Mesenchymal stem cell (in vitro differentiated cells and primary cell): ENCODE measurements around the gene OBP2A.

Experiments used
- DNase-seq: peaks from one replicate; pipeline ENCODE4 v3.0.0-alpha.2; 2013
- H2AFZ ChIP-seq: one replicate; pipeline ENCODE4 v1.6.1; 2013; ENCODE audit warnings: low read depth, mild to moderate bottlenecking, control low read depth, inconsistent platforms, low read length, moderate library complexity
- H2AK5ac ChIP-seq: 2 replicates; pipeline ENCODE4 v1.6.1; 2013; ENCODE audit warnings: low read length, moderate library complexity, mild to moderate bottlenecking, inconsistent platforms; ENCODE audit not compliant: severe bottlenecking
- H2BK120ac ChIP-seq: one replicate; pipeline ENCODE4 v1.6.1; 2013; ENCODE audit warnings: low read depth, mild to moderate bottlenecking, inconsistent platforms, low read length, moderate library complexity
- H2BK12ac ChIP-seq, 2 experiments: one replicate each; pipeline ENCODE4 v1.6.1; 2013; ENCODE audit warnings: inconsistent platforms in 2 of 2, low read length in 2 of 2, mild to moderate bottlenecking in 2 of 2, moderate library complexity in 2 of 2, control low read depth in 1 of 2
- H2BK15ac ChIP-seq: one replicate; pipeline ENCODE4 v1.6.1; 2013; ENCODE audit warnings: mild to moderate bottlenecking, low read depth, inconsistent platforms; ENCODE audit not compliant: poor library complexity, severe bottlenecking
- H2BK5ac ChIP-seq: 2 replicates; pipeline ENCODE4 v1.6.1; 2013; ENCODE audit warnings: low read depth, mild to moderate bottlenecking, low read length, control low read depth, inconsistent platforms; ENCODE audit not compliant: poor library complexity, severe bottlenecking
- H3K14ac ChIP-seq, 2 experiments: one replicate each; pipeline ENCODE4 v1.6.1; 2013; ENCODE audit warnings: inconsistent platforms in 2 of 2, low read length in 2 of 2, control low read depth in 1 of 2, mild to moderate bottlenecking in 1 of 2, moderate library complexity in 1 of 2
- H3K18ac ChIP-seq, 2 experiments: one replicate each; pipeline ENCODE4 v1.6.1; 2013; ENCODE audit warnings: inconsistent platforms in 2 of 2, low read length in 2 of 2, control low read depth in 1 of 2, low read depth in 1 of 2, mild to moderate bottlenecking in 1 of 2
- H3K23ac ChIP-seq, 2 experiments: one replicate each; pipeline ENCODE4 v1.6.1; 2013; ENCODE audit warnings: inconsistent platforms in 2 of 2, low read length in 2 of 2, mild to moderate bottlenecking in 2 of 2, moderate library complexity in 2 of 2, control low read depth in 1 of 2
- H3K27ac ChIP-seq: 2 replicates; pipeline ENCODE4 v1.5.1; 2013; ENCODE audit warnings: mild to moderate bottlenecking, moderate library complexity, low read length, control low read depth, inconsistent platforms; ENCODE audit not compliant: poor library complexity, severe bottlenecking
- H3K27me3 ChIP-seq, 2 experiments: 2 replicates each; pipeline versions ENCODE4 v1.6.1 to v1.7.0; 2013; ENCODE audit warnings: low read length in 2 of 2, mild to moderate bottlenecking in 2 of 2, moderate library complexity in 2 of 2, control low read depth in 1 of 2, inconsistent platforms in 1 of 2; ENCODE audit not compliant: control insufficient read depth in 1 of 2, insufficient read depth in 1 of 2
- H3K36me3 ChIP-seq, 2 experiments: 2 replicates each; pipeline versions ENCODE4 v1.6.1 to v1.7.0; 2013; ENCODE audit warnings: low read length in 2 of 2, control low read depth in 1 of 2, inconsistent platforms in 1 of 2, low read depth in 1 of 2, mild to moderate bottlenecking in 1 of 2; ENCODE audit not compliant: insufficient read depth in 2 of 2, control insufficient read depth in 1 of 2
- H3K4ac ChIP-seq, 2 experiments: one replicate each; pipeline ENCODE4 v1.6.1; 2013; ENCODE audit warnings: inconsistent platforms in 2 of 2, low read length in 2 of 2, mild to moderate bottlenecking in 2 of 2, moderate library complexity in 2 of 2, control low read depth in 1 of 2, low read depth in 1 of 2
- H3K4me1 ChIP-seq: 2 replicates; pipeline ENCODE4 v1.6.1; 2013; ENCODE audit warnings: low read depth, low read length, control low read depth; ENCODE audit not compliant: control insufficient read depth, insufficient read depth
- H3K4me2 ChIP-seq: 2 replicates; pipeline ENCODE4 v1.6.1; 2013; ENCODE audit warnings: low read length, mild to moderate bottlenecking, inconsistent platforms; ENCODE audit not compliant: poor library complexity, severe bottlenecking
- H3K4me3 ChIP-seq, 2 experiments: 2 replicates each; pipeline versions ENCODE4 v1.5.1 to v1.7.0; 2013; ENCODE audit warnings: low read length in 2 of 2, mild to moderate bottlenecking in 2 of 2, control low read depth in 1 of 2, low read depth in 1 of 2; ENCODE audit not compliant: insufficient read depth in 1 of 2
- H3K79me1 ChIP-seq: replicated peaks from 2 replicates; pipeline ENCODE4 v1.6.1; 2013; ENCODE audit warnings: mild to moderate bottlenecking, control low read depth, low read length, inconsistent platforms; ENCODE audit not compliant: poor library complexity, severe bottlenecking
- H3K9ac ChIP-seq: 2 replicates; pipeline ENCODE4 v1.7.0; 2013; ENCODE audit warnings: mild to moderate bottlenecking, low read length, moderate library complexity
- H3K9me3 ChIP-seq: 2 replicates; pipeline ENCODE4 v1.7.0; 2013; ENCODE audit warnings: mild to moderate bottlenecking, low read length; ENCODE audit not compliant: control insufficient read depth
- H4K8ac ChIP-seq: one replicate; pipeline ENCODE4 v1.6.1; 2013; ENCODE audit warnings: inconsistent platforms, mild to moderate bottlenecking, low read length, moderate library complexity
- H4K91ac ChIP-seq: one replicate; pipeline ENCODE4 v1.6.1; 2013; ENCODE audit warnings: mild to moderate bottlenecking, low read length, inconsistent platforms
- WGBS: methylation state at CpG from one replicate; pipeline ENCODE4 v1.1.7; 2013; ENCODE audit warnings: mixed read lengths; 5-methylcytosine and 5-hydroxymethylcytosine counted together

OBP2A gene

GRCh38 chr9:135588886-135589595, 43.1 kb downstream of the OBP2A start:
- Histone ChIP-seq H2BK15ac (no peak overlapping the region), H3K14ac (no peak overlapping the region), H4K91ac (no peak overlapping the region), H3K4me3 (no peak overlapping the region), H3K27ac (no peak overlapping the region), H3K79me1 (no peaks in the 10 kb centered on the region), H3K36me3 (no peaks in the 10 kb centered on the region), H3K4me2 (no peak overlapping the region), H3K23ac (no peak overlapping the region), H2AFZ (no peak overlapping the region), H2BK12ac (no peak overlapping the region), H2AK5ac (no peak overlapping the region), H3K9ac (no peak overlapping the region), H2BK5ac (no peak overlapping the region), H2BK120ac (no peak overlapping the region), H3K9me3 (no peaks in the 10 kb centered on the region), H3K18ac (no peak overlapping the region), H3K4me1 (no peaks in the 10 kb centered on the region), H4K8ac (no peak overlapping the region), H3K27me3 (peaks cover 0 to 16% of the 10 kb centered on the region in 2 experiments), H3K4ac (no peak overlapping the region)
- DNase-seq = no peak
- WGBS = 86% methylated on average over 19 of the region's 20 CpGs

DNA sequence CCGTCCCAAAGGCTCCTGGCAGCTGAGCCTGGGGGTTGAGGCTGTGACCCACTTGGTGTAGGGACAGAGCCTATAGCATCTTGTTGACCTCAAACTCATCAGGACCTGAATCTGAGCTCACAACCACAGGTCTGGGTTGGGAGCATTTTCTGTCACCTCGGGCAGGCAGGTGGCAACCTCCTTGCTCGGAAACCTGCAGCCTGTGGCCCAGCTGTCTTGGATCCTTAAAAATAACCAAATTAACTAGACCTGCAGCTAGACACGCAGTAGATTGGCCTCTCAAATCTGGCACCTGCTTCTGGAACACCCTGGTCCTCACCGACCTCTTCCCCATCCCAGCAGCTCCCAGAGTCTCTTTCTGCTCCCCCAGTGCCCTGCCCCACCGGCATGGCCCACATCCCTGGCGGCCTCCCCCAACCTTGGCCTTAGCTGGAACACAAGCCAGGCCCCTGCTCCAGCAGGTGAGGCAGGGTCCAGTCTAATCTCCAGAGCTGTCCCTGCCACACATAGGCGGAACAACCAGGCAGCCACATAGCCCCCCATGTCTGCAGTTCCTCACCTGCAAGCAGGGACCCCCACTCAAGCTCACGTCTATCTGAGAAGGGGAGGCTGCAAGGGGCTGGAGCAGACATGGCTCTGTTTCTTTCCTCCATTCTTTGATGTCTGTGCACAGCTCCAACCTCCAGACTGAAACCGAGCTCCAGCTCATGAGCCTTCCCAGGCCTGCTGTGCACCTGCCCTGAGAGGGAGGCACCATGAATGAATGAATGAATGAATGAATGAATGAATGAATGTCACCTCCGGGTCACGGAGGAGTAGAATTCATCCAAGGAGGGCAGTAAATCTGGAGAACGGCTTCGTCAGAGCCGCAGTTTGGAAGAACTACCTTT, 43.9 kb downstream of the OBP2A start:
- Histone ChIP-seq H3K4me3 (no peak overlapping the region), H2BK15ac (no peak overlapping the region), H2BK12ac (no peak overlapping the region), H3K27me3 (peaks cover 0 to 22% of the 10 kb centered on the region in 2 experiments), H3K79me1 (no peaks in the 10 kb centered on the region), H4K91ac (no peak overlapping the region), H2BK120ac (no peak overlapping the region), H3K36me3 (no peaks in the 10 kb centered on the region), H3K23ac (no peak overlapping the region), H3K18ac (no peak overlapping the region), H3K4ac (no peak overlapping the region), H3K4me2 (no peak overlapping the region), H3K4me1 (no peaks in the 10 kb centered on the region), H2BK5ac (no peak overlapping the region), H3K14ac (no peak overlapping the region), H3K9me3 (no peaks in the 10 kb centered on the region), H2AFZ (no peak overlapping the region), H4K8ac (no peak overlapping the region), H2AK5ac (no peak overlapping the region), H3K9ac (no peak overlapping the region), H3K27ac (no peak overlapping the region)
- DNase-seq = no peak
- 81% methylated on average over 15 of the region's 15 CpGs for WGBS

DNA sequence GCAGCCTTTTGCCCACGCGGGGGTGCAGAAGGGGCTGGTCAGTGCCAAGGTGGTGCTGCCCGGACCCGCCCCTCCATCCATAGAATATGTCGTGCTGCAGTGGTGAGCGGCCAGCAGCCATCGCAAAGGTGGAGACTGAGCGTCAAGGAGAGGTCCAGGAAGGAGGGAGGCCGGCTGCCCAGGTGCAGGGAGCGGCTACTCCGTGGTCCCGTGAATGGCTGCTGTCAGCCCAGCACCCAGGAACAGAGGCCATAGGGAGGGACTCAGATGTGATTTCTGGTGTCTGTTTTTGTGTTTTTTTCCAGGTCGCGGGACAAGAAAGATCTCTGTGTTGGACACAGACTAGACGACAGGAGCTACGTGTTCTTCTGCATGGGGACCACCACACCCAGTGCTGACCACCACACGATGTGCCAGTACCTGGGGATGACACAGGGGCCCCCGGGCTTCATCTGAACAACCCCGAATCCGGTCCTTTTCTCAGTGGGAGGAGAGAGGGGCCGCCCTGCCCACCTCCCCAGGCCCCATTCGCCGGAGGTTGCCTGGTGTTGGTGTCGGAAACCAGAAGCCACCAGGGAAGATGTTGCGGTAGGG, 44.7 kb downstream of the OBP2A start:
- no peaks in the 10 kb centered on the region for H3K36me3 ChIP-seq
- no peak overlapping the region for H3K27ac ChIP-seq
- no peak overlapping the region for H3K18ac ChIP-seq
- no peak overlapping the region for H4K91ac ChIP-seq
- H3K79me1 ChIP-seq = no peaks in the 10 kb centered on the region
- H3K14ac ChIP-seq = no peak overlapping the region
- no peak overlapping the region for H2BK12ac ChIP-seq
- H2AFZ ChIP-seq = no peak overlapping the region
- H2AK5ac ChIP-seq = no peak overlapping the region
- no peaks in the 10 kb centered on the region for H3K9me3 ChIP-seq
- DNase-seq = no peak
- H3K4me1 ChIP-seq = no peaks in the 10 kb centered on the region
- no peak overlapping the region for H3K9ac ChIP-seq
- H2BK5ac ChIP-seq = no peak overlapping the region
- no peak overlapping the region for H2BK15ac ChIP-seq
- no peak overlapping the region for H3K4me3 ChIP-seq
- no peak overlapping the region for H3K23ac ChIP-seq
- H4K8ac ChIP-seq = no peak overlapping the region
- H3K4ac ChIP-seq = no peak overlapping the region
- WGBS = 86% methylated on average over 25 of the region's 25 CpGs
- H2BK120ac ChIP-seq = no peak overlapping the region
- H3K27me3 ChIP-seq = peaks cover 0 to 29% of the 10 kb centered on the region in 2 experiments
- no peak overlapping the region for H3K4me2 ChIP-seq
